HG02840 (cell line): ENCODE results near the gene APOOL.
"Not testable (repeated sequence)": the region's sequence is repeated elsewhere in the genome, so short reads cannot be mapped to it uniquely, and the experiment has no call there.

Experiments
- ATAC-seq: cut with Tn5 transposase; IDR thresholded peaks from one replicate; pipeline ENCODE4 v1.9.1; 2021; ENCODE audit warnings: mild to moderate bottlenecking, moderate library complexity, moderate number of reproducible peaks; ENCODE audit not compliant: unreplicated experiment, low FRiP score

APOOL gene

GRCh38 chrX:85077247-85077646 is 73.6 kb downstream of the APOOL start:
- ATAC-seq: not testable (repeated sequence)

DNA sequence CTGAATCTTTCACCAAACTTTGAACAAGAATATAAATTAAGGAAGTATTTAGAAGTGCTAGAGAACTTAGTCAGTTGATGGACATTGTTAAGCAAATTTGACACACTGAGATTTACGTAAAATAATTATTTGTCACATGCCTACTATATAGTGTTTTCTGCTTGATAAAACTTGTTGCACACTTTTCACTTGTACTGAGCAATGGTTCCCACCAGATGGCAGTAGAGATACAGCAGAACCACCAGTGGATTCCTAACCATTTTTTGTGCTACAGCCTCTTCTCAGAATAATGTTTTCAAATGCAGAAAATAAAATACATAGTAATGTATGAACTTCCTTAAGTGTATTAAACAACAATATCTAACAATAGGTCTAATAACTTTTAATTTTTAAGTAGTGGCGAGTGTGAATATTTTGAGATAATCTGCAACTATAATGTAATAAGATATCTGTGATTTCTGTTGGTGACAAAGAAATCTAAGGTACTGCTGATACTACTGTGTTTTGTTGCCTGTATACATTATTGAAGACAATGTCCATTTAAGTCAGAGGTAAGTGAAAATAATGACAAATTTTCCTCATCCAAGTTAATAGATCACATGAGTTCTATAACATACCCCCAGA is 81.2 kb downstream of the APOOL start:
- ATAC-seq: no peak

- ATAC-seq: no peak
Observed at GRCh38 chrX:85089321-85089840, 85.7 kb downstream of the APOOL start.

GRCh38 chrX:85107407-85107806 is 103.7 kb downstream of the APOOL start:
- ATAC-seq: no peak

DNA sequence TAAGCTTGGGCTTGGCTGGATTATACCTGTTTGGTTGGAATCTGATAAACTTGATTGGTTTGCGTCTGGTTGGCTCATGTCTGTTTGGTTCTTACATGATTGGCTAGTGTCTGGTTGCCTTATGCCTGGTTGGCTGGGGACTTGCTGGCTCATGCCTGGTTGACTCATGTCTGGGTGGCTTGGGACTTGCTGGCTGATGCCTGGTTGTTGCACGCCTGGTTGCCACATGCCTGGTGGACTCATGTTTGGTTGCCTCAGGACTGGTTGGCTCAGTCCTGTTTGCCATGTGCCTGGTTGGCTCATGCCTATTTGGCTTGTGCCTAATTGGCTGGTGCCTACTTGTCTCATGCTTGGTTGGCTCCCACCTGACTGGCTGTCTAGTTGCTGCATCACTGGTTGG is 104.5 kb downstream of the APOOL start:
- no peak for ATAC-seq

- no peak for ATAC-seq
Observed at GRCh38 chrX:85109235-85109634, 105.6 kb downstream of the APOOL start.

- no peak for ATAC-seq
Observed at GRCh38 chrX:85111347-85111746, 107.7 kb downstream of the APOOL start.

DNA sequence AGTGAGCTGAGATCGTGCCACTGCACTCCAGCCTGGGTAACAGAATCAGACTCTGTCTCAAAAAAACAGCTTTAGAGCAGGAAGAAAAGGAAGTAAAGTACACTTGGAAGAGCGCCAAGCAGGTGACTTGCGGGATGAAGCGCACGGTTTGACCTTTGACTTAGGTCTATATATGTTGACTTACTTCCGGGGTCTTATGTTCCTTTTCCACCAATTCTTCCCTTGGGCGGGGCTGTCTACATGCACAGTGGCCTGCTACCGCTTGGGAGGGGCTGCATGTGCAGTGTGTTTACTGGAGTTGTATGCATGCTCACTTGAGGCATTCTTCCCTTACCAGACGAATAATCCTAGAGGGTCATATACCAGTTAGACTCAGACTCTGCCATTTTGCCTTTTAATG is 108.6 kb downstream of the APOOL start:
- ATAC-seq: no peak

DNA sequence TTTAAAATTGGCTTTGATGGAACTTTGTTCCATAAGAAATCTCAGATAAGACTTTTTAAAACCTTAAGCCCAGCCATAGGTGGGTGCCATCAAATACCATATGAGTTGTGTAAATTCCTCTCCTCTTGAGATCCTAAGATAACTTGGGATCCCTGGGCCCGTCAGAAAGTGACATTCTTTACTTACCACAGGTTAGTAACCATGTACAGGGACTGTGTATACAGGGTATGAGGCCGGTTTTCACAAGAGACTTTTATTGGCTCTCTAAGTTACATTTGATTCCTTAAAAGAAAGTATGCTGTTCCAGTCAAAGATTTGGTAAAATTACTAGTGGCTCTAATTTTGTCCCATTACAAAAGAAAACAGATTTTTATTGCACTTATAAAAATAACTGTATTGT is 110.1 kb downstream of the APOOL start:
- no peak for ATAC-seq

DNA sequence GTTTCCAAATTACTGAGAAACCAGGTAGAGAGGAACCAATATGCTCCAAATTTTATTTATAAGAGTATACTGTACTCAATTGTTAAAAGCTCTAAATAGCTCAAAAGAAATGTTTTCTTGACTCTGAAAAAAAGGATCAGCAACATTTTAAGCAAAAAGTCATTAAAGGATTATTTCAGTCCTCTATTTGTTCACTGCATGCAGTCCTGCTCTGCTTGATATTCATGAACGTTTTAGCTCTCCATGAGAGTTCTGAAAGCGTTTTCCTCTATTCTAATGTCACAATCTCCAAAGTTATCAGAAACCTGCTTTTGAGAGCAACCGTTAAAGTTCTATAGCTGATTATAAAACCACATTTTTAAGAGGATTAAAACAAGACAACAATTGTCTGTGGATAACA is 110.5 kb downstream of the APOOL start:
- no peak for ATAC-seq

GRCh38 chrX:85114776-85115175 is 111.1 kb downstream of the APOOL start:
- ATAC-seq: no peak

- ATAC-seq: no peak
Observed at GRCh38 chrX:85115252-85115651, 111.6 kb downstream of the APOOL start.

DNA sequence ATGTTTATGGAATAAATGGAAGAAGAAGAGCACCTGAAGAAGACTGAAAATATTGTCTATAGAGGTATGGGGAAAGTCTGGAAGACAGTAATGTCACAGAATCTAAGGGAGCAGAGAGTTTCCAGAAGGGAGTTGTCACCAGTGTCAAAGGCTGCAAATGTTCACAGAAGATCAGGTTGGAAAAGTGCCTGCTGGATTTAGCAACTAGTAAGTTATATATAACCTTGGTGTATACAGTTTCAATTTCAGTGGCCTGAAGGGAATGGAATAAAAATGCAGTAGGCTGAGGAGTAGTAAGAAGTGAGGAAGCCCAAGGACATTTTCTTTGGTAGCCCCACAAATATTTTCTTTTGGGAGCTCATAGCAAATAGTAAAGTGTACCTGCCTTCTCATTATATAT is 132.7 kb downstream of the APOOL start:
- ATAC-seq: no peak

DNA sequence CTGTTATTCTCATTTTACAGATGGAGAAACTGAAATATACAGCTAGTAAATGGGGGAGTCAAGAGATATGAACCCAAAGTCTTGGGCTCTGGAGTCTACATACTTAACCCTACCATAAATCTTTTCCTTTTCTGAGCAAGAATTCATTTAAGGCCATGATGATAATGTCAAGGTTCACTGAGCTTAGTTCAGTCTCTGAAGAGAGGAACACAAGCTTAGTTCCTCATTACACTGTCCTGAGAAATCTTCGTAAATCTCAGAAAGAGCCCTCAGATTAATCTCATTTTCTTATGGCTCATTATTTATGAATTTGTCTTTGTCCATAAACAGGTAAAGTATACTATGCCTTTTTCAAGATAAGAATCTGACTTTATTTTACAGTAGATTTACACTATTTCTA is 135.7 kb downstream of the APOOL start:
- ATAC-seq: no peak

DNA sequence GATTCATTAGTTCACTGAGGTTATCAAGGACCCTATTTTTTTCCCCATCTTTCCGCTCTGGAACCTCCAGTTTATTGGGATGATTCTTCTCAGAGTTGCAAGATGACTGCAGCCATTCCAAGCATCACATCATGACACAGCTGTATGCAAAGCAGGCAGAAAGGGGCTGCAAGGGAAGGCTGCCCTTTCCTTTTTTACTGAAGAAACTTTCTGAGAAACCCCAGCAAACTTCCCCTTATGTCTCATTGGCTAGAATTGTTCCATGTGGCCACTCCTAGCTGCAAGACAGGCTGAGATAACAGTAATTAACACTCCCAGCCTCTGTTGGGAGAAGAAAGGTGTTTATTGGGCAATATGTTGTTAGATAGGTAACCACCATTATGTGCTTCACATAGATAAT is 137.3 kb downstream of the APOOL start:
- no peak for ATAC-seq
